ENCODE measurements around the gene ST6GALNAC3. TPM values are rescaled to one million over a fixed set of nuclear protein-coding genes. Genes with fewer than 3 reads are reported as not detected.

ST6GALNAC3 gene
- total RNA-seq, 2 donors from 2014 or later = 12.9 to 18.9 TPM

- intact Hi-C loops (cut with DNase I) = no loop called here
- DNase-seq (ENCODE audit: low spot score) = no peak
Measured at GRCh38 chr1:76674689-76675210, 600.2 kb downstream of the ST6GALNAC3 start.

DNA sequence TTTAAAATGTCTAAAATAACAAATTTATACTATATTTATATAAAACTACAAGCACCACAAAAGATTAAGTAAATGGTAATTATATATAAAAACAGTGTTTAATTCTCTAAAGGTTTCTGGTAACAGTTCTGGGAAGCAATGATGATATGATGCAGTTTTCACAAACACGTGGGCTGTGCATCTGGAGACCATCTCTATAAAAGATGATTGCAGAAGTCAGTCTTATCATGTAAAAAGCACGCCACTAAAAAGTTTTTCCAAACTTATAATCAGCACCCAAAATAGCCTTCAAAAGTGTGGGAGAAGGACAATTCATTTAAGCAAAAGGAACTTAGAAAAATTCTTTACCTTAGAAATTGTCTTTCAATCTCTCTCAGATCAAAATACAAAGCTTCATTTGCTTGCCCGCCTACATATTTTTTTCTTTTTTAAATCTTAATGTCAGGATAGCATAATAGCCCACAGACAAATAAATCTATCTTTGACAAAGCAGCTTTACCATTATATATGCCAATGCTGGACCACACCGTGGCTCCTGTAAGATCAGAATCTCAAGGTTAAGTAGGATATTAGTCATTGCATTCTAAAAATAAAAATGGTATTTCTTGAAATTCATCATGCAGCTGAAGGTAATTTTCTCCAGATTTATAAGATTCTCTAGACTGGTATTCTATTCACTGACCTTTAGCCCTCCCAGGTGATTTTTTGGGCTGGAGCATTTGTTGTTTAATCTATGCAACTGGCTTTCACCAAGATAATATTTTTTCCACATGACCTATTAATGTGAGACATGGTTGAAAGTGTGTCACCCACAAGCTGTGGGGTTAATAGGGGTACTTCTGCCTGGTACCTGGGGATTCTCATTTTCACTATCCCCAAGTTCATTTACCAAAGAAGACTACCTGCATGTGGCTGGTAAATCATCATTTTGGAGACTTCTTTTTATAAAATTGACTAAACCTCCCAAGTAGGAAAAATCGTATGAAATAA is 603.2 kb downstream of the ST6GALNAC3 start:
- intact Hi-C loops (cut with DNase I) = no loop called here
- no peak for DNase-seq (ENCODE audit: low spot score)

DNA sequence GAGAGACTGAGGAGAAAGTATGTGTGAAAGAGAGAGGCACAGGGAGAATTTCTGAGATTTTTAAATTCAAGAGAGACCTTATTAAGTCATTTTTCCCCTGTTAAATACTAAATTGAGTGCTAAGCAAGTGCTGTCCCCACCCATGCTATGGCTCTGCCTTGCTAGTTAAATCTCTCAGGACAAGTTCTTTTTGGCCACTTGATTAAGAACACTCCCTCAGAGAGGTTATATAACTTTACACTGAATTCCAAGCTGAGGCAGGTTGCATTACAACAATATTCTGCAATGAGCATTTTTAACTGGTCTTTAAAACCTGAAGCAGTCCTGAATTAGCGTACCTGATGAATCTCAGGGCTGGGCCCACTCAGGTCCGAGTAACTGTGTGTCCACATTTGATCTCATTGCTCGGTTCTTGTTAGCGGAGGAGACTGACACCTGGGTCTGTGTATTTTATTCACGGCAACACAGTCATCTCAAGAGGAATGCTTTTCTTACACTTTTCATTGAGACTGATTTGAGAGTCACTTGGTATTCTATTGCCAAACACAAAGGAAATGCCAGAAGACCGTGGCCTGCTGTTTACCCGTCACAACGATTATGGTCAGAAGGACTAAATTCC is 605.1 kb downstream of the ST6GALNAC3 start:
- no peak for DNase-seq (ENCODE audit: low spot score)

GRCh38 chr1:76680651-76681050 is 606.1 kb downstream of the ST6GALNAC3 start:
- intact Hi-C loops (cut with DNase I) = loop anchor here in 1 of 2 donors (5.0 kb wide), 1 partner anchor 1598 kb away; no protein-coding TSS in a partner anchor
- DNase-seq (ENCODE audit: low spot score) = no peak

More for the DNA sequence above, 605.1 kb downstream of the ST6GALNAC3 start:
- intact Hi-C loops (cut with DNase I) = loop anchor here in 1 of 2 donors (5.0 kb wide), 1 partner anchor 1597 kb away; no protein-coding TSS in a partner anchor

GRCh38 chr1:76682138-76682537 is 607.6 kb downstream of the ST6GALNAC3 start:
- intact Hi-C loops (cut with DNase I) = loop anchor here in 1 of 2 donors (5.0 kb wide), 1 partner anchor 1600 kb away; no protein-coding TSS in a partner anchor
- no peak for DNase-seq (ENCODE audit: low spot score)

Other genes starting within 250 kb of the ST6GALNAC3 start
- not detected for gene ASB17, start 142.3 kb upstream of the ST6GALNAC3 start, total RNA-seq